ENCODE measurements around the gene EPS15.

The EPS15 gene

DNA sequence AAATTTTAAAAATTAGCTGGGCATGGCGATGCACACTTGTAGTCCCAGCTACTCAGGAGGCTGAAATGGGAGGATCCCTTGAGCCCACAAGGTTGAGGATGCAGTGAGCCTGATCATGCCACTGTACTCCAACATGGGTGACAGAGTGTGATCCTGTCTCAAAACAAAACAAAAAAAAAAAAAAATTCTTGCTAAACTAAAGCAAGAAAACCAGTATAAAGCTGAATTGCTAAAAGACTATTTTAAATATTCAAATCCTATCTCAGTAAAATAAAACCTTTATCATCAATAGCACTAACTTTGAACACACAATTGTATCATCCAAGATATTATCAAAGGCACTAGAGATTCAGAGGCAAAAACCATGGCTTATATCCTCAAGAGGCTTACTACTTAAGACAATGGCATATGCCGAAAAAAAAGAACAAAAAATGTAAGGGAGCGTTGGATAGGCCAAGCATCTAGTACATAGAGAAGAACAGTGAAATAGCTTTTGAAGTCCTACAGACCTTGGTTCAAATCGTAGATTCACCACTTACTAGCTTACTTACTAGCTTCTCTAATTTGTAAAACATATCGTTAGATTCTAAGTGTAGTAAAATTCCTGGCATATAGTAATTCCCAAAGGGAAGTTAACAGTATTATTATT is 3.6 kb downstream of the EPS15 start (continued):
- TF ChIP-seq TSHZ2 (CRISPR knock-in tag; IDR thresholded peaks at IDR 0.05) (no peak), ARNTL (CRISPR knock-in tag; IDR thresholded peaks at IDR 0.05; ENCODE audit: borderline replicate concordance, low read depth) (no peak), PPARA (CRISPR knock-in tag; IDR thresholded peaks at IDR 0.05; ENCODE audit: borderline replicate concordance) (no peak)

GRCh38 chr1:51514733-51515132 is 4.3 kb downstream of the EPS15 start:
- ATAC-seq = no peak

More at GRCh38 chr1:51514733-51515132, 4.3 kb downstream of the EPS15 start:
- TF ChIP-seq BACH2 (CRISPR knock-in tag; IDR thresholded peaks at IDR 0.05; ENCODE audit: borderline replicate concordance) = no peak
- no peak for TF ChIP-seq ZFP3 (CRISPR knock-in tag; IDR thresholded peaks at IDR 0.05)
- no peak for TF ChIP-seq TSHZ2 (CRISPR knock-in tag; IDR thresholded peaks at IDR 0.05)
- TF ChIP-seq POU6F1 (CRISPR knock-in tag; IDR thresholded peaks at IDR 0.05; ENCODE audit: borderline replicate concordance, low read depth) = no peak
- TF ChIP-seq GLIS3 (CRISPR knock-in tag; IDR thresholded peaks at IDR 0.05) = no peak
- no peak for TF ChIP-seq ARNTL (CRISPR knock-in tag; IDR thresholded peaks at IDR 0.05; ENCODE audit: borderline replicate concordance, low read depth)
- no peak for TF ChIP-seq CSDC2 (CRISPR knock-in tag; IDR thresholded peaks at IDR 0.05)
- no peak for TF ChIP-seq ESRRG (CRISPR knock-in tag; IDR thresholded peaks at IDR 0.05)
- no peak for TF ChIP-seq ISL1 (CRISPR knock-in tag; IDR thresholded peaks at IDR 0.05)
- no peak for TF ChIP-seq ZNF8 (CRISPR knock-in tag; IDR thresholded peaks at IDR 0.05)
- no peak for TF ChIP-seq CSRNP3 (CRISPR knock-in tag; IDR thresholded peaks at IDR 0.05)
- TF ChIP-seq ZNF70 (CRISPR knock-in tag; IDR thresholded peaks at IDR 0.05) = no peak
- TF ChIP-seq, protein P1, sequence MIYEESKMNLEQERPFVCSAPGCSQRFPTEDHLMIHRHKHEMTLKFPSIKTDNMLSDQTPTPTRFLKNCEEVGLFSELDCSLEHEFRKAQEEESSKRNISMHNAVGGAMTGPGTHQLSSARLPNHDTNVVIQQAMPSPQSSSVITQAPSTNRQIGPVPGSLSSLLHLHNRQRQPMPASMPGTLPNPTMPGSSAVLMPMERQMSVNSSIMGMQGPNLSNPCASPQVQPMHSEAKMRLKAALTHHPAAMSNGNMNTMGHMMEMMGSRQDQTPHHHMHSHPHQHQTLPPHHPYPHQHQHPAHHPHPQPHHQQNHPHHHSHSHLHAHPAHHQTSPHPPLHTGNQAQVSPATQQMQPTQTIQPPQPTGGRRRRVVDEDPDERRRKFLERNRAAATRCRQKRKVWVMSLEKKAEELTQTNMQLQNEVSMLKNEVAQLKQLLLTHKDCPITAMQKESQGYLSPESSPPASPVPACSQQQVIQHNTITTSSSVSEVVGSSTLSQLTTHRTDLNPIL (CRISPR knock-in tag; IDR thresholded peaks at IDR 0.05; ENCODE audit: low read depth) = no peak
- no peak for TF ChIP-seq ZFP30 (CRISPR knock-in tag; IDR thresholded peaks at IDR 0.05)
- no peak for TF ChIP-seq ZNF565 (CRISPR knock-in tag; conservative IDR thresholded peaks at IDR 0.05; ENCODE audit: low read depth)
- TF ChIP-seq, protein P2, sequence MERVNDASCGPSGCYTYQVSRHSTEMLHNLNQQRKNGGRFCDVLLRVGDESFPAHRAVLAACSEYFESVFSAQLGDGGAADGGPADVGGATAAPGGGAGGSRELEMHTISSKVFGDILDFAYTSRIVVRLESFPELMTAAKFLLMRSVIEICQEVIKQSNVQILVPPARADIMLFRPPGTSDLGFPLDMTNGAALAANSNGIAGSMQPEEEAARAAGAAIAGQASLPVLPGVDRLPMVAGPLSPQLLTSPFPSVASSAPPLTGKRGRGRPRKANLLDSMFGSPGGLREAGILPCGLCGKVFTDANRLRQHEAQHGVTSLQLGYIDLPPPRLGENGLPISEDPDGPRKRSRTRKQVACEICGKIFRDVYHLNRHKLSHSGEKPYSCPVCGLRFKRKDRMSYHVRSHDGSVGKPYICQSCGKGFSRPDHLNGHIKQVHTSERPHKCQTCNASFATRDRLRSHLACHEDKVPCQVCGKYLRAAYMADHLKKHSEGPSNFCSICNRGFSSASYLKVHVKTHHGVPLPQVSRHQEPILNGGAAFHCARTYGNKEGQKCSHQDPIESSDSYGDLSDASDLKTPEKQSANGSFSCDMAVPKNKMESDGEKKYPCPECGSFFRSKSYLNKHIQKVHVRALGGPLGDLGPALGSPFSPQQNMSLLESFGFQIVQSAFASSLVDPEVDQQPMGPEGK (CRISPR knock-in tag; IDR thresholded peaks at IDR 0.05; ENCODE audit: borderline replicate concordance) = no peak
- TF ChIP-seq TCF4 (CRISPR knock-in tag; IDR thresholded peaks at IDR 0.05; ENCODE audit: borderline replicate concordance) = no peak
- TF ChIP-seq SNAI2 (CRISPR knock-in tag; IDR thresholded peaks at IDR 0.05) = no peak
- TF ChIP-seq RARB (CRISPR knock-in tag; IDR thresholded peaks at IDR 0.05) = no peak
